Activated CD4-positive, alpha-beta T cell treated with anti-CD3 and anti-CD28 coated beads, Interleukin-2, Interleukin-4, amounts not matched to agents 100 ng/mL and 50 ng/mL, durations not matched to agents 16 hours and 8 hours (primary cell): Measurements from ENCODE around the gene PHETA2.
"Not testable (repeated sequence)": the region's sequence is repeated elsewhere in the genome, so short reads cannot be mapped to it uniquely, and the experiment has no call there.

Source experiments
- DNase-seq: peaks from one replicate; pipeline ENCODE4 v3.0.0-alpha.2; 2020; ENCODE audit warnings: low spot score

The PHETA2 gene

GRCh38 chr22:42104332-42104860 is 30.3 kb downstream of the PHETA2 start:
- DNase-seq: not testable (repeated sequence)

DNA sequence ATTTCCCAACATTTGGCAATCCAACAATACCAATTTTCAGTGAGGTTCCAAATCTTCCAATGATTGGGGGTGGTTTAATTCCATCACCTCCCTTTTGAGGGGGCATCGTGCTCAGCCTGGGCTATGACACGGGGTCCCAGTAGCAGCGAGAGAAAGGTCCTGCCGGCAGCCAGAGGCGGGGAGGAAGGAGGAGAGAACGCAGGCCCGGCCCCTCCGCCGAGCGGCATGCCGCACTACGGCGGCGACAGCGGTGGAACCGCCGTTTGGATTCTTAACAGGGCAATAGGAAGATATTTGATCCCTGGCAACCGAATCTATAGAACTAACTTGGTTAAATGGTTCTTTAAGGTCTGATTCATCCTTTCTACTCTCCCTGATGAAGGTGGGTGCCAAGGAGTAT is 34.8 kb downstream of the PHETA2 start:
- DNase-seq: no peak

GRCh38 chr22:42111798-42112197 is 37.8 kb downstream of the PHETA2 start:
- DNase-seq: no peak

DNA sequence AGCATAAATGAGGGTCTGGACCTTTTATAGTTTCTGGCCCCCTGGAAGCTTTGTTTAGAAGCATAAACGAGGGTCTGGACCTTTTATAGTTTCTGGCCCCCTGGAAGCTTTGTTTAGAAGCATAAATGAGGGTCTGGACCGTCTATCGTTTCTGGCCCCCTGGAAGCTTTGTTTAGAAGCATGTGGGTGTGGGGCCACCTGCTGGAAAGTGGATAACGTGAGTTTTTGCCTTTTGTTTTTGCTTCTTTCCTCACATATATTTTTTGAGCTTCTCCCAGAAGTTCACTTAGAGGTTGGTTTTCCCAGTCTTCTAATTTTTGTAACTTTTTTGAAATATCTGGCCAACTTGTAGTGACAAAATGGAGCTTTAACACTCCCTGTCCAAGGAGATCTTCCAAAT is 38.7 kb downstream of the PHETA2 start:
- not testable (repeated sequence) for DNase-seq

- DNase-seq: no peak
These were observed 40.7 kb downstream of the PHETA2 start for GRCh38 chr22:42114721-42115120.

GRCh38 chr22:42115420-42115830 is 41.4 kb downstream of the PHETA2 start:
- DNase-seq: not testable (repeated sequence)

DNA sequence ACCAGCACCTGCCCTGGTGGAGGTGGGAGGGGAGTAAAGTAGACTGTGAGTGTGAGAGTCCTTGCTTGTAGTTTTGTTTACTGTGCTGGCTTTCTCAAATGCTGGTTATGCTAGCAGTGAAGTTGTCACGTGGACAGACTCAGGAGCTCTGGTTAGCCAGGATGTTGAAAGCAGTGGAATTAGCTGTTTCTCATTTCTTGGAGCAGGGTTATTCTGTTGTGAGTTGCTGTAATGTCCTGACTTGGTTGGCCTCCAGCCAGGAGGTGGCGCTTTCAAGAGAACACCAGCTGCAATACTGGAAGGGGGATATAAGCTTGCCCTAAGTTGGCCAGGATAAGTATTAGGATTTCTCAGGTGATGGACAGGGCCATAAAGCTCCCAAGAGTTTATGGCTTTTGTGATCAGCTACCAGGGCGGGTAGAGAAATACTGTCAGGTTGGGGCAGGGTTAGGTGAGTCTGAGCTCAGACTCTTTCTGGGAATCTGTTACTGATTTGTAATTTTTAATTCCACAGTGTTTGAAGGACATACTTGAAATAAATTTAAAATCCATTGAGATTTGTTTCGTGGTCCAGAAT is 42.9 kb downstream of the PHETA2 start:
- DNase-seq: no peak

- DNase-seq: peak; percentile 65
These were observed 46.4 kb downstream of the PHETA2 start for GRCh38 chr22:42120231-42121021.

DNA sequence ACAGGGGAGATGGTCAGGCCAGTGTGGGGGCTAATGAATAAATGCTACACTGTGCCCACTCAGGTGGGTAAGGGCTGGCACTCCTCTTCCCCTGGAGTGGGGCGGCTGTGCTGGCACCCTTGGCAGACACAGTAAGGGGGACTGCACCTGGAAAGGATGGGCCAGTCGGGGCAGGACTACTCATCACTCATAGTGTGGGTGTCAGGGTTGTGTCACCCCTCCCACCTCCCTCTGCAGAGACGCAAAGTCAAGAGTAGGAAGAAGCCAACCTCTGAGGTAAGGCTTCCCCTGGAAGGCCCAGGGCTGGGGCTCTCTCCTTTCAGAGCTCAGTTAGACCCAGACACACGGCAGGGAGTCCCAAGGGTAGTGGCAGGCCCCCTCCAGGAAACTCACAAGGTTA is 49.5 kb downstream of the PHETA2 start:
- DNase-seq: not testable (repeated sequence)

- no peak for DNase-seq
These were observed 53.6 kb downstream of the PHETA2 start for GRCh38 chr22:42127606-42128005.

- DNase-seq: not testable (repeated sequence)
These were observed 54.0 kb downstream of the PHETA2 start for GRCh38 chr22:42128007-42128406.
